Measurements from ENCODE around the gene ICAM3. TPM values are rescaled to one million over a fixed set of nuclear protein-coding genes. Genes with fewer than 3 reads are reported as not detected.

The ICAM3 gene
- total RNA-seq, 1 donor from 2014 or later, result 5.0 TPM

DNA sequence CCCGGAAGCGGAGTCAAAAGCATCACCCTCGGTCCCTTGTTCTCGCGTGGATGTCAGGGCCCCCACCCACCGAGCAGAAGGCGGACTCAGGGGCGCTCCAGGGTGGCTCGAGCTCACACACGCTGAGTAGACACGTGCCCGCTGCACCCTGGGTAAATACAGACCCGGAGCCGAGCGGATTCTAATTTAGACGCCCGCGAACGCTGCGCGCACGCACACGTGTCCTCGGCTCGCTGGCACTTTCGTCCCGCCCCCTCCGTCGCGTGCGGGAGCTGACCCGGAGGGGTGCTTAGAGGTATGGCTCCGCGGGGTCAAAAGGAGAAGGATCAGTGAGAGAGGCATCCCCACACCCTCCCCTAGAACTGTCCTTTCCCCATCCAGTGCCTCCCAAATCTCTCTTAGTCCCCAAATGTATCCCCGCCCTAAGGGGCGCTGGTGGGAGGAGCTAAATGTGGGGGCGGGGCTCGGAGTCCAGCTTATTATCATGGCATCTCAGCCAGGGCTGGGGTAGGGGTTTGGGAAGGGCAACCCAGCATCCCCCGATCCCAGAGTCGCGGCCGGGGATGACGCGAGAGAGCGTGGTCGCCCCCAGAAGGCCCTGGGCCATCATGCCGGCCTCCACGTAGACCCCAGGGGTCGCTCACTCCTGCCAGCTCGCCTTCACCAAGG lies 50.1 kb downstream of the ICAM3 start:
- Histone ChIP-seq H3K36me3 (ENCODE audit: control insufficient read depth, insufficient read depth, low read length) (peaks cover 16% of the 10 kb centered on the region), H3K4me3 (ENCODE audit: low read depth, low read length) (peak overlapping the region; percentile 67), H3K27me3 (ENCODE audit: control insufficient read depth, insufficient read depth, low read length) (no peaks in the 10 kb centered on the region)
- TF ChIP-seq, protein P1, sequence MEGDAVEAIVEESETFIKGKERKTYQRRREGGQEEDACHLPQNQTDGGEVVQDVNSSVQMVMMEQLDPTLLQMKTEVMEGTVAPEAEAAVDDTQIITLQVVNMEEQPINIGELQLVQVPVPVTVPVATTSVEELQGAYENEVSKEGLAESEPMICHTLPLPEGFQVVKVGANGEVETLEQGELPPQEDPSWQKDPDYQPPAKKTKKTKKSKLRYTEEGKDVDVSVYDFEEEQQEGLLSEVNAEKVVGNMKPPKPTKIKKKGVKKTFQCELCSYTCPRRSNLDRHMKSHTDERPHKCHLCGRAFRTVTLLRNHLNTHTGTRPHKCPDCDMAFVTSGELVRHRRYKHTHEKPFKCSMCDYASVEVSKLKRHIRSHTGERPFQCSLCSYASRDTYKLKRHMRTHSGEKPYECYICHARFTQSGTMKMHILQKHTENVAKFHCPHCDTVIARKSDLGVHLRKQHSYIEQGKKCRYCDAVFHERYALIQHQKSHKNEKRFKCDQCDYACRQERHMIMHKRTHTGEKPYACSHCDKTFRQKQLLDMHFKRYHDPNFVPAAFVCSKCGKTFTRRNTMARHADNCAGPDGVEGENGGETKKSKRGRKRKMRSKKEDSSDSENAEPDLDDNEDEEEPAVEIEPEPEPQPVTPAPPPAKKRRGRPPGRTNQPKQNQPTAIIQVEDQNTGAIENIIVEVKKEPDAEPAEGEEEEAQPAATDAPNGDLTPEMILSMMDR (IDR thresholded peaks at IDR 0.05; ENCODE audit: insufficient read depth, low read length, severe bottlenecking), result no peak
- no peak for FAIRE-seq
- peak; percentile 41 for DNase-seq (ENCODE audit: low read depth)

DNA sequence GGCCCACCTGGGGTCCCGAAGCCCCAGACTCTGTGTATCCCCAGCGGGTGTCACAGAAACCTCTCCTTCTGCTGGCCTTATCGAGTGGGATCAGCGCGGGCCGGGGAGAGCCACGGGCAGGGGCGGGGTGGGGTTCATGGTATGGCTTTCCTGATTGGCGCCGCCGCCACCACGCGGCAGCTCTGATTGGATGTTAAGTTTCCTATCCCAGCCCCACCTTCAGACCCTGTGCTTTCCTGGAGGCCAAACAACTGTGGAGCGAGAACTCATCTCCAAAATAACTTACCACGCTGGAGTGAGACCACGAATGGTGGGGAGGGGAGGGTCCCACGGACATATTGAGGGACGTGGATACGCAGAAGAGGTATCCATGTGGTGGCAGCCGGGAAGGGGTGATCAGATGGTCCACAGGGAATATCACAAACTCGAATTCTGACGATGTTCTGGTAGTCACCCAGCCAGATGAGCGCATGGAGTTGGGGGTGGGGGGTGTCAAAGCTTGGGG lies 50.7 kb downstream of the ICAM3 start:
- Histone ChIP-seq H3K36me3 (ENCODE audit: control insufficient read depth, insufficient read depth, low read length) (peaks cover 13% of the 10 kb centered on the region), H3K4me3 (ENCODE audit: low read depth, low read length) (peak overlapping the region; percentile 67), H3K27me3 (ENCODE audit: control insufficient read depth, insufficient read depth, low read length) (no peaks in the 10 kb centered on the region)
- peak; percentile 59 for DNase-seq (ENCODE audit: low read depth)
- TF ChIP-seq, protein P1 (IDR thresholded peaks at IDR 0.05; ENCODE audit: insufficient read depth, low read length, severe bottlenecking), result no peak
- no peak for FAIRE-seq

DNA sequence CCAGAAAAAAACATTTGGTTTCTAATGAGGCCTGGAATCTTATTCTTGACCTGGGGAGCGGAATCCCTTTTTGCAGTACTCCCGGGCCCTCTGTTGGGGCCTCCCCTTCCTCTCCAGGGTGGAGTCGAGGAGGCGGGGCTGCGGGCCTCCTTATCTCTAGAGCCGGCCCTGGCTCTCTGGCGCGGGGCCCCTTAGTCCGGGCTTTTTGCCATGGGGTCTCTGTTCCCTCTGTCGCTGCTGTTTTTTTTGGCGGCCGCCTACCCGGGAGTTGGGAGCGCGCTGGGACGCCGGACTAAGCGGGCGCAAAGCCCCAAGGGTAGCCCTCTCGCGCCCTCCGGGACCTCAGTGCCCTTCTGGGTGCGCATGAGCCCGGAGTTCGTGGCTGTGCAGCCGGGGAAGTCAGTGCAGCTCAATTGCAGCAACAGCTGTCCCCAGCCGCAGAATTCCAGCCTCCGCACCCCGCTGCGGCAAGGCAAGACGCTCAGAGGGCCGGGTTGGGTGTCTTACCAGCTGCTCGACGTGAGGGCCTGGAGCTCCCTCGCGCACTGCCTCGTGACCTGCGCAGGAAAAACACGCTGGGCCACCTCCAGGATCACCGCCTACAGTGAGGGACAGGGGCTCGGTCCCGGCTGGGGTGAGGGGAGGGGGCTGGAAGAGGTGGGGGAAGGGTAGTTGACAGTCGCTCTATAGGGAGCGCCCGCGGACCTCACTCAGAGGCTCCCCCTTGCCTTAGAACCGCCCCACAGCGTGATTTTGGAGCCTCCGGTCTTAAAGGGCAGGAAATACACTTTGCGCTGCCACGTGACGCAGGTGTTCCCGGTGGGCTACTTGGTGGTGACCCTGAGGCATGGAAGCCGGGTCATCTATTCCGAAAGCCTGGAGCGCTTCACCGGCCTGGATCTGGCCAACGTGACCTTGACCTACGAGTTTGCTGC lies 52.4 kb downstream of the ICAM3 start, which contains the start of gene ICAM4:
TSS of gene ICAM4 (plus strand) at position 153 of the 935 bp plus-strand sequence. CDS start at position 211, 58 bp downstream.
- TF ChIP-seq, protein P1 (IDR thresholded peaks at IDR 0.05; ENCODE audit: insufficient read depth, low read length, severe bottlenecking), result no peak
- H3K36me3 ChIP-seq (ENCODE audit: control insufficient read depth, insufficient read depth, low read length), result peaks cover 3% of the 10 kb centered on the region
- H3K27me3 ChIP-seq (ENCODE audit: control insufficient read depth, insufficient read depth, low read length), result no peaks in the 10 kb centered on the region
- DNase-seq (ENCODE audit: low read depth) (peak; percentile 21), FAIRE-seq (no peak)
- peak within 1 kb of the TSS; percentile 18 for H3K4me3 ChIP-seq (ENCODE audit: low read depth, low read length)

DNA sequence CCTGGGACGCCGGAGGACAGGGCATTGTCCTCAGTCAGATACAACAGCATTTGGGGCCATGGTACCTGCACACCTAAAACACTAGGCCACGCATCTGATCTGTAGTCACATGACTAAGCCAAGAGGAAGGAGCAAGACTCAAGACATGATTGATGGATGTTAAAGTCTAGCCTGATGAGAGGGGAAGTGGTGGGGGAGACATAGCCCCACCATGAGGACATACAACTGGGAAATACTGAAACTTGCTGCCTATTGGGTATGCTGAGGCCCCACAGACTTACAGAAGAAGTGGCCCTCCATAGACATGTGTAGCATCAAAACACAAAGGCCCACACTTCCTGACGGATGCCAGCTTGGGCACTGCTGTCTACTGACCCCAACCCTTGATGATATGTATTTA lies 54.0 kb downstream of the ICAM3 start:
- H3K36me3 ChIP-seq (ENCODE audit: control insufficient read depth, insufficient read depth, low read length), result peaks cover 3% of the 10 kb centered on the region
- H3K27me3 ChIP-seq (ENCODE audit: control insufficient read depth, insufficient read depth, low read length), result no peaks in the 10 kb centered on the region
- FAIRE-seq (no peak), DNase-seq (ENCODE audit: low read depth) (no peak)
- no peak overlapping the region for H3K4me3 ChIP-seq (ENCODE audit: low read depth, low read length)
- TF ChIP-seq, protein P1 (IDR thresholded peaks at IDR 0.05; ENCODE audit: insufficient read depth, low read length, severe bottlenecking), result no peak

DNA sequence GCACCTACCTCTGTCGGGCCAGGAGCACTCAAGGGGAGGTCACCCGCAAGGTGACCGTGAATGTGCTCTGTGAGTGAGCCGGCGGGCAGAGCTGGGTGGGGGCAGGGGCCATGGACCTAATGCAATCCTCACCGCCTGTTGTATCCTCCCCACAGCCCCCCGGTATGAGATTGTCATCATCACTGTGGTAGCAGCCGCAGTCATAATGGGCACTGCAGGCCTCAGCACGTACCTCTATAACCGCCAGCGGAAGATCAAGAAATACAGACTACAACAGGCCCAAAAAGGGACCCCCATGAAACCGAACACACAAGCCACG lies 54.5 kb downstream of the ICAM3 start:
- no peak for FAIRE-seq
- H3K27me3 ChIP-seq (ENCODE audit: control insufficient read depth, insufficient read depth, low read length), result no peaks in the 10 kb centered on the region
- H3K4me3 ChIP-seq (ENCODE audit: low read depth, low read length), result no peak overlapping the region
- no peak for DNase-seq (ENCODE audit: low read depth)
- TF ChIP-seq, protein P1 (IDR thresholded peaks at IDR 0.05; ENCODE audit: insufficient read depth, low read length, severe bottlenecking), result no peak
- peaks cover 3% of the 10 kb centered on the region for H3K36me3 ChIP-seq (ENCODE audit: control insufficient read depth, insufficient read depth, low read length)
